GM12874 (cell line): ENCODE data around the gene POU2AF1.

Experiments
- TF ChIP-seq, protein P1 (sequence below): IDR thresholded peaks from 2 replicates; pipeline ENCODE4 v1.5.1; 2011; ENCODE audit warnings: low read depth, mild to moderate bottlenecking, control low read depth, low read length, moderate library complexity; ENCODE audit not compliant: insufficient read depth

POU2AF1 gene

DNA sequence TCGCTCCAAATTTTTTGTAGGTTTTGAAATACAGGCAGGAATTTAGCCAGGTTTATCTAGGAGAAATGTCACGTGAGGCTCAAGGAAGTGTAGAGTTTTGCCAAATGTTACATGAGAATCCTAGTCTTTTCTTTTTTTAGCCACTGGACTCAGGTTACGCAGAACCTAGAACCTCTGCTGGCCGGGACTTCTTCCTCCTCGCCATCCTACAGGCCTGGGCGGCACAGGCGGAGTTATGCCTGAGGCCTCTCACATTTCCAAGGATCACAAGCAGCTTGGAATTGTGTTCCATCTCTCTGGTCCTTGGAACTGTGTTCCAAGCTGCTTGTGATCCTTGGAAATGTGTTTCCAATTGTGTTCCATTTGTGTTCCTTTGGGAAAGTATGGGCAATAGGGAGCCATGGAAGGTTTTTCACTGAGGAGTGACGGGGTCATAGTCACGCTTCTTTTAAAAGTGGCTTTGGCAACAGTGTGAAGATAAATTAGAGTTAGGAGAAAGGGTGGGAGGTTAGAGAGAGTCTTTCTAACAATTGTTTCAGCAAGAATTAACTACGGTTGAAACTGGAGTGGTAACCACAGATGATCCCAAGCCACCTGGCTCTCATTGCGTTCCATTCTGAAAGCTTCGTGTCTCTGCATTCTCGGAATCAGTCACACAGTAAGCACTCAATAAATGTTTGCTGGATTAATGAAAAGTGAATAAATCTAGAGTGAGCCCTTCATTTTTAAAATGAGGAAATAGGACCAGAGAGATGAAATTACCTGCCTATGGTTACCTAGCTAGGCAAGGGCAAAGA lies 12.5 kb upstream of the POU2AF1 start:
- TF ChIP-seq, protein P1, sequence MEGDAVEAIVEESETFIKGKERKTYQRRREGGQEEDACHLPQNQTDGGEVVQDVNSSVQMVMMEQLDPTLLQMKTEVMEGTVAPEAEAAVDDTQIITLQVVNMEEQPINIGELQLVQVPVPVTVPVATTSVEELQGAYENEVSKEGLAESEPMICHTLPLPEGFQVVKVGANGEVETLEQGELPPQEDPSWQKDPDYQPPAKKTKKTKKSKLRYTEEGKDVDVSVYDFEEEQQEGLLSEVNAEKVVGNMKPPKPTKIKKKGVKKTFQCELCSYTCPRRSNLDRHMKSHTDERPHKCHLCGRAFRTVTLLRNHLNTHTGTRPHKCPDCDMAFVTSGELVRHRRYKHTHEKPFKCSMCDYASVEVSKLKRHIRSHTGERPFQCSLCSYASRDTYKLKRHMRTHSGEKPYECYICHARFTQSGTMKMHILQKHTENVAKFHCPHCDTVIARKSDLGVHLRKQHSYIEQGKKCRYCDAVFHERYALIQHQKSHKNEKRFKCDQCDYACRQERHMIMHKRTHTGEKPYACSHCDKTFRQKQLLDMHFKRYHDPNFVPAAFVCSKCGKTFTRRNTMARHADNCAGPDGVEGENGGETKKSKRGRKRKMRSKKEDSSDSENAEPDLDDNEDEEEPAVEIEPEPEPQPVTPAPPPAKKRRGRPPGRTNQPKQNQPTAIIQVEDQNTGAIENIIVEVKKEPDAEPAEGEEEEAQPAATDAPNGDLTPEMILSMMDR = no peak

- TF ChIP-seq, protein P1 = no peak
Observed at GRCh38 chr11:111388842-111389241, 9.8 kb upstream of the POU2AF1 start.

DNA sequence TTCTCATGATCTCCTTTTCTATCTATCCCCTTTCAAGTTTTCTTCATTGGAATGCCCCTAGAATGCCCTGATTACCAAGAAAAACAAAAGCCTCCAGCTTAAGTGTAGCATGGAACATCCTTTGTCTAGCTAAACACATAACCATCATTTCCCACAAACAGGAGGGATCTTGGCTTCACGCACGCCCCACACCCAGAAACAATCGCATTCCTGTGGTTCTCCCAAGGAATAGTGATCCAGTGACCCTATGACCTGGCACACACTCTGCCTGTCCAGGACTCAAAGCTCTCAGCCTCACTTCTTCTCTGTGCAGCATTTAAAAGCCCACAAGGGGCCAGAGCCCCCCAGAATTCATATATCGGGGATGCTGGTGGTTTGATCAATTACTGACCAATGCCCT lies 9.3 kb upstream of the POU2AF1 start:
- TF ChIP-seq, protein P1 = no peak

GRCh38 chr11:111387363-111387762 lies 8.3 kb upstream of the POU2AF1 start:
- TF ChIP-seq, protein P1 = no peak

GRCh38 chr11:111386611-111387150 lies 7.6 kb upstream of the POU2AF1 start:
- TF ChIP-seq, protein P1 = no peak

DNA sequence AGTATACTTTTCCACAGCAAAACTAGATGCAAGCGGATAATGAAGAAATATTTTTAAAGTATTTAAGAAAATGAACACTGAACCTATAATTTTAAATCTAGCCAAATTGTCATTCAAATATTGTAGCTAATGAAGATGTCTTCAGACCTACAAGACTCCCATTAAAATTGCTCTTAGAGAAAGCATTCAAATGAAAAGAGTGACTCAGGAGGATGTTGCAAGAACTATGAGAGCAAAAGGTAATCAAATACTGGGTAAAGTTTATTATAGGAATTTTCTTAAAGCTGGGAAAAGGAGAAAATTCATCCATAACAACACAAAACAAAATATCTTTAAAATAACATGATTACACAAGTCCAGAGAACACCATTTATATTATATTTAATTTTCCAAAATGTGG lies 5.4 kb upstream of the POU2AF1 start:
- TF ChIP-seq, protein P1 = no peak

- TF ChIP-seq, protein P1 = no peak
Observed at GRCh38 chr11:111382451-111382850, 3.4 kb upstream of the POU2AF1 start.
